Measurements from ENCODE around the gene WDR74. TPM values are rescaled to one million over a fixed set of nuclear protein-coding genes. Genes with fewer than 3 reads are reported as not detected.

The WDR74 gene
- total and polyA plus RNA-seq, 2 of the 13 experiments (the other 11 are each of a cell fraction or from before 2014, with no cell fraction given), result 77.0 to 83.3 TPM

DNA sequence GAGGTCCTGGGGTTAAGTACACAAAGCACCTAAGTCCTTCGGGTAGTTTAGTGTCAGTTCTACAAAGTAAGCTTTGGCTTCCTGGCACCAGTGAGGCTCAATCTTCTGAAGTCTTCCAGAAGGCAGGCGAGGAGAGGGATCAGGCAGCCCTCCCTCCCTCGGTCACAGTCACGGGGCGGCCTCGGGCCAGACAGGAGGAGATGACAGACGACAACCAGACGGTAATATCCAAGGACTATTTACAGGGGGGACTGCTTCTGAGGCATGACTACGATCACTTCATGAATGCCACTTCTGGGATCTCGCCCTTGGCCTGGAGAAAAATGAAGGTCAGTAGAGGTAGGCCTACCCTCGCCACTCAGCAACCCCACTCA is 47.2 kb downstream of the WDR74 start:
- ATAC-seq (no peak; the same call in 2 of the 3 replicates), DNase-seq (ENCODE audit: low spot score) (no peak), FAIRE-seq (no peak)
- ChIA-PET POLR2A (interaction anchor here (0.6 to 9.1 kb wide), 7 partner anchors 12 to 64 kb away, joined by 3 to 201 read pairs (median 5); partner anchors contain the start of genes STX5, WDR74 and ZBTB3), CTCF (ENCODE audit: low intra/inter-chr PET ratio, low total read pairs) (no interaction called here)
- Histone ChIP-seq H3K79me2 (ENCODE audit: insufficient read depth, low read length) (peaks cover 34% of the 10 kb centered on the region), H3K27me3 (ENCODE audit: control insufficient read depth in 1 of 2, insufficient read depth in 2 of 2, low read length in 2 of 2) (no peaks in the 10 kb centered on the region; a peak in 1 of 5 replicates), H3K4me2 (ENCODE audit: low read depth, low read length) (peak overlapping the region; percentile 85), H3K9ac (ENCODE audit: insufficient read depth, low read depth, low read length) (peak overlapping the region; percentile 91), H4K20me1 (ENCODE audit: insufficient read depth, low read length) (no peaks in the 10 kb centered on the region), H3K4me1 (ENCODE audit: insufficient read depth, low read length) (peaks cover 43% of the 10 kb centered on the region), H3K4me3 (replicated peaks in 1 of 3; ENCODE audit: insufficient read depth in 1 of 3, low read depth in 2 of 3, low read length in 3 of 3) (peak overlapping the region; percentile 11 to 92 (median 66); a peak in 4 of 6 replicates), H3K9me3 (ENCODE audit: low read length) (no peaks in the 10 kb centered on the region), H2AFZ (ENCODE audit: low read length) (no peak overlapping the region), H3K36me3 (replicated peaks in 1 of 2; ENCODE audit: control insufficient read depth in 1 of 2, insufficient read depth in 2 of 2, low read length in 2 of 2) (peaks cover 29 to 59% of the 10 kb centered on the region in 2 experiments), H3K27ac (ENCODE audit: extremely low read length, insufficient read depth, low read length) (peak overlapping the region; percentile 63)
- intact Hi-C loops (cut with micrococcal nuclease; ENCODE audit: unreplicated experiment), result no loop called here
- BruUV-seq (replicated peaks), result no TSS peak
- 54% methylated on average over 10 of the region's 11 CpGs for WGBS (ENCODE audit: low lambda C conversion rate)
- in situ Hi-C loops (cut with HindIII; ENCODE audit: extremely low pct_ligation_motif_present, low pct_unique_long_range_greater_than_20kb), result no loop called here
- TF ChIP-seq, protein P1, sequence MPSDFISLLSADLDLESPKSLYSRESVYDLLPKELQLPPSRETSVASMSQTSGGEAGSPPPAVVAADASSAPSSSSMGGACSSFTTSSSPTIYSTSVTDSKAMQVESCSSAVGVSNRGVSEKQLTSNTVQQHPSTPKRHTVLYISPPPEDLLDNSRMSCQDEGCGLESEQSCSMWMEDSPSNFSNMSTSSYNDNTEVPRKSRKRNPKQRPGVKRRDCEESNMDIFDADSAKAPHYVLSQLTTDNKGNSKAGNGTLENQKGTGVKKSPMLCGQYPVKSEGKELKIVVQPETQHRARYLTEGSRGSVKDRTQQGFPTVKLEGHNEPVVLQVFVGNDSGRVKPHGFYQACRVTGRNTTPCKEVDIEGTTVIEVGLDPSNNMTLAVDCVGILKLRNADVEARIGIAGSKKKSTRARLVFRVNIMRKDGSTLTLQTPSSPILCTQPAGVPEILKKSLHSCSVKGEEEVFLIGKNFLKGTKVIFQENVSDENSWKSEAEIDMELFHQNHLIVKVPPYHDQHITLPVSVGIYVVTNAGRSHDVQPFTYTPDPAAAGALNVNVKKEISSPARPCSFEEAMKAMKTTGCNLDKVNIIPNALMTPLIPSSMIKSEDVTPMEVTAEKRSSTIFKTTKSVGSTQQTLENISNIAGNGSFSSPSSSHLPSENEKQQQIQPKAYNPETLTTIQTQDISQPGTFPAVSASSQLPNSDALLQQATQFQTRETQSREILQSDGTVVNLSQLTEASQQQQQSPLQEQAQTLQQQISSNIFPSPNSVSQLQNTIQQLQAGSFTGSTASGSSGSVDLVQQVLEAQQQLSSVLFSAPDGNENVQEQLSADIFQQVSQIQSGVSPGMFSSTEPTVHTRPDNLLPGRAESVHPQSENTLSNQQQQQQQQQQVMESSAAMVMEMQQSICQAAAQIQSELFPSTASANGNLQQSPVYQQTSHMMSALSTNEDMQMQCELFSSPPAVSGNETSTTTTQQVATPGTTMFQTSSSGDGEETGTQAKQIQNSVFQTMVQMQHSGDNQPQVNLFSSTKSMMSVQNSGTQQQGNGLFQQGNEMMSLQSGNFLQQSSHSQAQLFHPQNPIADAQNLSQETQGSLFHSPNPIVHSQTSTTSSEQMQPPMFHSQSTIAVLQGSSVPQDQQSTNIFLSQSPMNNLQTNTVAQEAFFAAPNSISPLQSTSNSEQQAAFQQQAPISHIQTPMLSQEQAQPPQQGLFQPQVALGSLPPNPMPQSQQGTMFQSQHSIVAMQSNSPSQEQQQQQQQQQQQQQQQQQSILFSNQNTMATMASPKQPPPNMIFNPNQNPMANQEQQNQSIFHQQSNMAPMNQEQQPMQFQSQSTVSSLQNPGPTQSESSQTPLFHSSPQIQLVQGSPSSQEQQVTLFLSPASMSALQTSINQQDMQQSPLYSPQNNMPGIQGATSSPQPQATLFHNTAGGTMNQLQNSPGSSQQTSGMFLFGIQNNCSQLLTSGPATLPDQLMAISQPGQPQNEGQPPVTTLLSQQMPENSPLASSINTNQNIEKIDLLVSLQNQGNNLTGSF (CRISPR knock-in tag; IDR thresholded peaks at IDR 0.05), result no peak
- TF ChIP-seq KDM3A (CRISPR knock-in tag; IDR thresholded peaks at IDR 0.05; ENCODE audit: low read depth) (no peak), ZNF615 (CRISPR knock-in tag; IDR thresholded peaks at IDR 0.05; ENCODE audit: borderline replicate concordance) (no peak), MLLT10 (CRISPR knock-in tag; IDR thresholded peaks at IDR 0.05) (no peak), KIAA2018 (CRISPR knock-in tag; IDR thresholded peaks at IDR 0.05; ENCODE audit: borderline replicate concordance) (0 out of 2 replicates have a peak, but pooled peaks have one; percentile 56), NR2C2 (CRISPR knock-in tag; IDR thresholded peaks at IDR 0.05; ENCODE audit: borderline replicate concordance) (no peak), NCOA1 (CRISPR knock-in tag; IDR thresholded peaks at IDR 0.05) (0 out of 2 replicates have a peak, but pooled peaks have one; percentile 21), ZNF644 (CRISPR knock-in tag; IDR thresholded peaks at IDR 0.05; ENCODE audit: low read depth) (no peak), AGO1 (IDR thresholded peaks at IDR 0.05; ENCODE audit: low read depth, low read length, poor library complexity, severe bottlenecking) (no peak), ZNF230 (CRISPR knock-in tag; IDR thresholded peaks at IDR 0.05) (no peak), NAIF1 (CRISPR knock-in tag; IDR thresholded peaks at IDR 0.05; ENCODE audit: borderline replicate concordance) (no peak)

Data from HepG2 (cell line).